Activated CD4-positive, CD25-positive, alpha-beta regulatory T cell (primary cell): Measurements from ENCODE around the gene ADGRD1.

ENCODE experiments used
- DNase-seq, 4 experiments: peaks; one replicate each; lab custom pipeline; 2025; lab: John Stamatoyannopoulos, UW

The ADGRD1 gene

GRCh38 chr12:131102991-131103668 lies 149.4 kb downstream of the ADGRD1 start:
- DNase-seq: no peak

GRCh38 chr12:131103669-131104462 lies 150.2 kb downstream of the ADGRD1 start:
- no peak for DNase-seq

GRCh38 chr12:131104463-131105350 lies 151.0 kb downstream of the ADGRD1 start:
- DNase-seq: peak; percentile 46 to 65 (median 60)

- no peak for DNase-seq
These were observed 151.6 kb downstream of the ADGRD1 start for GRCh38 chr12:131105351-131105735.

- no peak for DNase-seq
These were observed 152.1 kb downstream of the ADGRD1 start for GRCh38 chr12:131105736-131106348.

- DNase-seq: no peak
These were observed 152.7 kb downstream of the ADGRD1 start for GRCh38 chr12:131106349-131106941.

- no peak for DNase-seq
These were observed 154.7 kb downstream of the ADGRD1 start for GRCh38 chr12:131108177-131108955.

GRCh38 chr12:131111446-131111845 lies 157.7 kb downstream of the ADGRD1 start:
- DNase-seq: no peak

- DNase-seq: no peak
These were observed 158.3 kb downstream of the ADGRD1 start for GRCh38 chr12:131112021-131112420.

- no peak for DNase-seq
These were observed 159.1 kb downstream of the ADGRD1 start for GRCh38 chr12:131112700-131113290.

GRCh38 chr12:131113568-131114270 lies 160.0 kb downstream of the ADGRD1 start:
- DNase-seq: no peak

GRCh38 chr12:131114271-131114670 lies 160.6 kb downstream of the ADGRD1 start:
- no peak for DNase-seq

GRCh38 chr12:131114942-131115584 lies 161.4 kb downstream of the ADGRD1 start:
- no peak for DNase-seq

GRCh38 chr12:131115766-131116467 lies 162.2 kb downstream of the ADGRD1 start:
- DNase-seq: no peak

GRCh38 chr12:131116468-131117117 lies 162.9 kb downstream of the ADGRD1 start:
- no peak for DNase-seq

GRCh38 chr12:131117438-131118245 lies 163.9 kb downstream of the ADGRD1 start:
- no peak for DNase-seq

- no peak for DNase-seq
These were observed 164.7 kb downstream of the ADGRD1 start for GRCh38 chr12:131118371-131118770.
